ENCODE measurements around the gene APOBEC2. TPM values are rescaled to one million over a fixed set of nuclear protein-coding genes. Genes with fewer than 3 reads are reported as not detected.

The APOBEC2 gene
- total RNA-seq, 1 experiment from 2014 or later, result 4.8 TPM

GRCh38 chr6:41036186-41036585 lies 16.8 kb upstream of the APOBEC2 start:
- TF ChIP-seq, protein P1, sequence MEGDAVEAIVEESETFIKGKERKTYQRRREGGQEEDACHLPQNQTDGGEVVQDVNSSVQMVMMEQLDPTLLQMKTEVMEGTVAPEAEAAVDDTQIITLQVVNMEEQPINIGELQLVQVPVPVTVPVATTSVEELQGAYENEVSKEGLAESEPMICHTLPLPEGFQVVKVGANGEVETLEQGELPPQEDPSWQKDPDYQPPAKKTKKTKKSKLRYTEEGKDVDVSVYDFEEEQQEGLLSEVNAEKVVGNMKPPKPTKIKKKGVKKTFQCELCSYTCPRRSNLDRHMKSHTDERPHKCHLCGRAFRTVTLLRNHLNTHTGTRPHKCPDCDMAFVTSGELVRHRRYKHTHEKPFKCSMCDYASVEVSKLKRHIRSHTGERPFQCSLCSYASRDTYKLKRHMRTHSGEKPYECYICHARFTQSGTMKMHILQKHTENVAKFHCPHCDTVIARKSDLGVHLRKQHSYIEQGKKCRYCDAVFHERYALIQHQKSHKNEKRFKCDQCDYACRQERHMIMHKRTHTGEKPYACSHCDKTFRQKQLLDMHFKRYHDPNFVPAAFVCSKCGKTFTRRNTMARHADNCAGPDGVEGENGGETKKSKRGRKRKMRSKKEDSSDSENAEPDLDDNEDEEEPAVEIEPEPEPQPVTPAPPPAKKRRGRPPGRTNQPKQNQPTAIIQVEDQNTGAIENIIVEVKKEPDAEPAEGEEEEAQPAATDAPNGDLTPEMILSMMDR (IDR thresholded peaks at IDR 0.05; ENCODE audit: insufficient read depth in 1 of 2, low read depth in 1 of 2, low read length in 1 of 2, severe bottlenecking in 1 of 2, unreplicated experiment in 1 of 2), result no peak
- ChIA-PET POLR2A (no interaction called here), CTCF (interaction anchor here (1.4 kb wide), 1 partner anchor 39 kb away, joined by 3 read pairs; no protein-coding TSS in a partner anchor)
- Mint-ChIP-seq H3K4me1 (ENCODE audit: low read depth, unreplicated experiment) (peaks cover 41% of the 10 kb centered on the region), H3K27me3 (ENCODE audit: insufficient read depth, unreplicated experiment) (no peaks in the 10 kb centered on the region), H3K27ac (ENCODE audit: unreplicated experiment) (peak overlapping the region; percentile 72), H3K36me3 (ENCODE audit: insufficient read depth, unreplicated experiment) (no peaks in the 10 kb centered on the region), H3K4me3 (ENCODE audit: unreplicated experiment) (no peak overlapping the region), H3K9me3 (ENCODE audit: unreplicated experiment) (no peaks in the 10 kb centered on the region)
- no peaks in the 10 kb centered on the region for H3K36me3 ChIP-seq (ENCODE audit: control insufficient read depth, insufficient read depth, low read length)
- no peak overlapping the region for H3K4me3 ChIP-seq (ENCODE audit: low read depth, low read length)
- no TSS peak for BruUV-seq (replicated peaks)
- peaks cover 44% of the 10 kb centered on the region for H3K4me1 ChIP-seq
- no peak for DNase-seq
- H3K27me3 ChIP-seq (replicated peaks; ENCODE audit: control insufficient read depth, insufficient read depth, low read length), result no peaks in the 10 kb centered on the region
- intact Hi-C loops (cut with micrococcal nuclease; ENCODE audit: unreplicated experiment), result no loop called here
- H3K9me3 ChIP-seq, result no peaks in the 10 kb centered on the region

DNA sequence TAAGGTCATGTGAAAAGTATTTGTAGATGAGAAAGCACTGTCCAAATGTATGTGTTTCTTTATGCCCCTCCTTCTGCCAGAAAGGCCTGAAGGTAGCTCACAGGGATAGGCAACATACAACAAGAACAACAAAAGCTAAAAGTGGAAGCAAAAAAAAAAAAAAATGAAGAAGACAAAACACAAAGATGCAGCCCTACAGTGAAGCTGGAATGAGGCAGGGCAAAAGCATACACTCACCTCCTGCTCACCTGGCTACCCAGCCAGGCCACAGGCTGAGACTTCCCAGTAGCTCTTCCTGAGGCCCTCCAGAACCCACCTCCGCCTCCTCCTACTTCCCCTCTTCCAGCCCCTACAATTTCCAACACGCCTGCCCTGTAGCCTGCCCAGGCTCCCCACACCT lies 16.4 kb upstream of the APOBEC2 start:
- Mint-ChIP-seq H3K27me3 (ENCODE audit: insufficient read depth, unreplicated experiment) (no peaks in the 10 kb centered on the region), H3K36me3 (ENCODE audit: insufficient read depth, unreplicated experiment) (no peaks in the 10 kb centered on the region), H3K4me1 (ENCODE audit: low read depth, unreplicated experiment) (peaks cover 41% of the 10 kb centered on the region), H3K4me3 (ENCODE audit: unreplicated experiment) (no peak overlapping the region), H3K27ac (ENCODE audit: unreplicated experiment) (peak overlapping the region; percentile 72), H3K9me3 (ENCODE audit: unreplicated experiment) (no peaks in the 10 kb centered on the region)
- intact Hi-C loops (cut with micrococcal nuclease; ENCODE audit: unreplicated experiment), result no loop called here
- H3K36me3 ChIP-seq (ENCODE audit: control insufficient read depth, insufficient read depth, low read length), result no peaks in the 10 kb centered on the region
- H3K4me3 ChIP-seq (ENCODE audit: low read depth, low read length), result no peak overlapping the region
- no peaks in the 10 kb centered on the region for H3K9me3 ChIP-seq
- DNase-seq, result no peak
- TF ChIP-seq, protein P1 (IDR thresholded peaks at IDR 0.05; ENCODE audit: insufficient read depth in 1 of 2, low read depth in 1 of 2, low read length in 1 of 2, severe bottlenecking in 1 of 2, unreplicated experiment in 1 of 2), result no peak
- no peaks in the 10 kb centered on the region for H3K27me3 ChIP-seq (replicated peaks; ENCODE audit: control insufficient read depth, insufficient read depth, low read length)
- H3K4me1 ChIP-seq, result peaks cover 48% of the 10 kb centered on the region
- no TSS peak for BruUV-seq (replicated peaks)
- ChIA-PET CTCF (interaction anchor here (0.7 to 1.4 kb wide), 2 partner anchors 39 to 91 kb away, joined by 3 read pairs; no protein-coding TSS in a partner anchor), POLR2A (no interaction called here)

- ChIA-PET POLR2A (no interaction called here), CTCF (interaction anchor here (0.7 to 1.6 kb wide), 3 partner anchors 11 to 92 kb away, joined by 3 read pairs; no protein-coding TSS in a partner anchor)
- H3K9me3 ChIP-seq, result no peaks in the 10 kb centered on the region
- DNase-seq, result no peak
- Mint-ChIP-seq H3K36me3 (ENCODE audit: insufficient read depth, unreplicated experiment) (no peaks in the 10 kb centered on the region), H3K9me3 (ENCODE audit: unreplicated experiment) (no peaks in the 10 kb centered on the region), H3K27ac (ENCODE audit: unreplicated experiment) (peak overlapping the region; percentile 72), H3K4me1 (ENCODE audit: low read depth, unreplicated experiment) (peaks cover 41% of the 10 kb centered on the region), H3K4me3 (ENCODE audit: unreplicated experiment) (no peak overlapping the region), H3K27me3 (ENCODE audit: insufficient read depth, unreplicated experiment) (no peaks in the 10 kb centered on the region)
- H3K27me3 ChIP-seq (replicated peaks; ENCODE audit: control insufficient read depth, insufficient read depth, low read length), result no peaks in the 10 kb centered on the region
- BruUV-seq (replicated peaks), result no TSS peak
- TF ChIP-seq, protein P1 (IDR thresholded peaks at IDR 0.05; ENCODE audit: insufficient read depth in 1 of 2, low read depth in 1 of 2, low read length in 1 of 2, severe bottlenecking in 1 of 2, unreplicated experiment in 1 of 2), result no peak
- no peak overlapping the region for H3K4me3 ChIP-seq (ENCODE audit: low read depth, low read length)
- intact Hi-C loops (cut with micrococcal nuclease; ENCODE audit: unreplicated experiment), result no loop called here
- H3K4me1 ChIP-seq, result peaks cover 55% of the 10 kb centered on the region
- H3K36me3 ChIP-seq (ENCODE audit: control insufficient read depth, insufficient read depth, low read length), result no peaks in the 10 kb centered on the region
These were observed 15.7 kb upstream of the APOBEC2 start for GRCh38 chr6:41037107-41037900.

Measured in Caco-2 (cell line).